ENCODE data around the gene DUOX1. TPM values are rescaled to one million over a fixed set of nuclear protein-coding genes. Genes with fewer than 3 reads are reported as not detected.

Gene DUOX1
- total RNA-seq, 1 donor from 2014 or later = 0.07 TPM

- Mint-ChIP-seq H3K27me3 (ENCODE audit: low read depth, unreplicated experiment) (peaks cover 79% of the 10 kb centered on the region), H3K4me1 (ENCODE audit: low read depth, unreplicated experiment) (no peaks in the 10 kb centered on the region), H3K9me3 (ENCODE audit: unreplicated experiment) (peaks cover 6% of the 10 kb centered on the region), H3K36me3 (ENCODE audit: low read depth, unreplicated experiment) (no peaks in the 10 kb centered on the region), H3K27ac (ENCODE audit: unreplicated experiment) (no peak overlapping the region), H3K4me3 (ENCODE audit: unreplicated experiment) (no peak overlapping the region)
- H3K9ac ChIP-seq (ENCODE audit: low read length) = no peak overlapping the region
- no peaks in the 10 kb centered on the region for H3K36me3 ChIP-seq (ENCODE audit: insufficient read depth, low read length)
- no peak for DNase-seq (ENCODE audit: low read depth)
- no peaks in the 10 kb centered on the region for H3K9me3 ChIP-seq (ENCODE audit: insufficient read depth, low read depth, low read length)
- TF ChIP-seq CTCF (IDR thresholded peaks at IDR 0.05; ENCODE audit: insufficient read depth, low read depth, low read length) (no peak), EZH2 (IDR thresholded peaks at IDR 0.05; ENCODE audit: insufficient read depth, low read length) (peak; percentile 12)
- no peaks in the 10 kb centered on the region for H3K79me2 ChIP-seq (ENCODE audit: insufficient read depth, low read length)
- no peak overlapping the region for H3K4me3 ChIP-seq (ENCODE audit: insufficient read depth, low read depth, low read length)
- peaks cover 71% of the 10 kb centered on the region for H3K27me3 ChIP-seq (ENCODE audit: insufficient read depth, low read length)
- FAIRE-seq = no peak
- no peaks in the 10 kb centered on the region for H4K20me1 ChIP-seq (ENCODE audit: insufficient read depth, low read length)
- no peak overlapping the region for H2AFZ ChIP-seq (ENCODE audit: low read depth, low read length)
- H3K27ac ChIP-seq (ENCODE audit: low read depth, low read length) = no peak overlapping the region
- no peak overlapping the region for H3K4me2 ChIP-seq (ENCODE audit: low read length)
- no peaks in the 10 kb centered on the region for H3K4me1 ChIP-seq (ENCODE audit: insufficient read depth, low read length)
These were observed 18.2 kb upstream of the DUOX1 start for GRCh38 chr15:45111390-45112142.

- no peak overlapping the region for H3K27ac ChIP-seq (ENCODE audit: low read depth, low read length)
- H4K20me1 ChIP-seq (ENCODE audit: insufficient read depth, low read length) = no peaks in the 10 kb centered on the region
- DNase-seq (ENCODE audit: low read depth) = no peak
- H3K4me2 ChIP-seq (ENCODE audit: low read length) = peak overlapping the region; percentile 48
- peak overlapping the region; percentile 47 for H2AFZ ChIP-seq (ENCODE audit: low read depth, low read length)
- no peaks in the 10 kb centered on the region for H3K9me3 ChIP-seq (ENCODE audit: insufficient read depth, low read depth, low read length)
- peaks cover 75% of the 10 kb centered on the region for H3K27me3 Mint-ChIP-seq (ENCODE audit: low read depth, unreplicated experiment)
- H3K79me2 ChIP-seq (ENCODE audit: insufficient read depth, low read length) = no peaks in the 10 kb centered on the region
- H3K4me3 Mint-ChIP-seq (ENCODE audit: unreplicated experiment) = no peak overlapping the region
- no peaks in the 10 kb centered on the region for H3K36me3 ChIP-seq (ENCODE audit: insufficient read depth, low read length)
- peaks cover 6% of the 10 kb centered on the region for H3K9me3 Mint-ChIP-seq (ENCODE audit: unreplicated experiment)
- H3K4me1 ChIP-seq (ENCODE audit: insufficient read depth, low read length) = no peaks in the 10 kb centered on the region
- no peaks in the 10 kb centered on the region for H3K36me3 Mint-ChIP-seq (ENCODE audit: low read depth, unreplicated experiment)
- no peak overlapping the region for H3K27ac Mint-ChIP-seq (ENCODE audit: unreplicated experiment)
- H3K9ac ChIP-seq (ENCODE audit: low read length) = no peak overlapping the region
- H3K27me3 ChIP-seq (ENCODE audit: insufficient read depth, low read length) = peaks cover 74% of the 10 kb centered on the region
- no peak for FAIRE-seq
- TF ChIP-seq CTCF (IDR thresholded peaks at IDR 0.05; ENCODE audit: insufficient read depth, low read depth, low read length) = no peak
- TF ChIP-seq EZH2 (IDR thresholded peaks at IDR 0.05; ENCODE audit: insufficient read depth, low read length) = no peak
- no peaks in the 10 kb centered on the region for H3K4me1 Mint-ChIP-seq (ENCODE audit: low read depth, unreplicated experiment)
- no peak overlapping the region for H3K4me3 ChIP-seq (ENCODE audit: insufficient read depth, low read depth, low read length)
These were observed 17.6 kb upstream of the DUOX1 start for GRCh38 chr15:45112143-45112590.

Data from astrocyte (in vitro differentiated cells and primary cell).